HG02852 (cell line): ENCODE data around the gene PSMA2.

Experiments
- ATAC-seq: cut with Tn5 transposase; IDR thresholded peaks from one replicate; pipeline ENCODE4 v1.9.1; 2021; ENCODE audit warnings: mild to moderate bottlenecking, moderate library complexity; ENCODE audit not compliant: unreplicated experiment

The PSMA2 gene

DNA sequence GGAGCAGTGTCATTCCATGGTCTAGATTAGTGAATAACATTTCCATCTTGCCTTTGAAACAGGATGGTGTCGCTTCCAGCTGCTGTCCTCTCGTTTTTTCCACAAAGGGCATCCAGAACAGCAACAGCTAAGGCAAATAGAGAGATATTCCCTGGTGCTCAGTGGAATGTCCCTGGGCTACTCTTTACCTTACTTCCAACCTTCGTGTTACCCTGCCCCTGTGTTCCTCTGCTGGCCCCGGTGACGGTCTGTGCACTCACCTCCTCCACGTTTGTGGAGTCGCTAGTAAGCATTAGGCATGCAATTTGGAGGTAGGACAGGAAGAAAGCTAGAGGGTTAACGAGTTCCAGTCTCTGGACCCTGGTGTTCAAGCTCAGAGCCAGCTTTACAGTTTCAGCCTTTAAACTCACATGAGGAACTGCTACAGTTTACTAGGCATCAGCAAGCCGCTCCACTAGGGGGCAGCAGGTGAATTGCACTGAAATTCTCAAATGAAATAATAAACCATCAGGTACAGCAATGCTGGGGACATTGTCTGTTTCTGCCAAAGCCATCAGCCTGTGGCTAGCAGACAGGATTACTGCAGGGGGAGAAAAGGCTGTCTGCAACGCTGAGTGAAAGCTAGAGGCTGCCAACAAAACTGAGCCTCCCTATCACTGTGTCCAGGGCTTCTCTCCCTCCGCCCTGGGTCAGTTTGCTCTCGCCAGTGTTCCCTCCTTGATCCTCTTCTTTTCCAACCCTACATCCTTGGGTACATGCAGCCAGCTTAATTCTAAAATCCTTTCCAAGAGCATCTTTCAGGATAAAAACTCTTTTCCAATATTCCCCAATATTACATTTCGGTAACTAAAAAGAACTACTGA, 9.2 kb upstream of the PSMA2 start:
- no peak for ATAC-seq

DNA sequence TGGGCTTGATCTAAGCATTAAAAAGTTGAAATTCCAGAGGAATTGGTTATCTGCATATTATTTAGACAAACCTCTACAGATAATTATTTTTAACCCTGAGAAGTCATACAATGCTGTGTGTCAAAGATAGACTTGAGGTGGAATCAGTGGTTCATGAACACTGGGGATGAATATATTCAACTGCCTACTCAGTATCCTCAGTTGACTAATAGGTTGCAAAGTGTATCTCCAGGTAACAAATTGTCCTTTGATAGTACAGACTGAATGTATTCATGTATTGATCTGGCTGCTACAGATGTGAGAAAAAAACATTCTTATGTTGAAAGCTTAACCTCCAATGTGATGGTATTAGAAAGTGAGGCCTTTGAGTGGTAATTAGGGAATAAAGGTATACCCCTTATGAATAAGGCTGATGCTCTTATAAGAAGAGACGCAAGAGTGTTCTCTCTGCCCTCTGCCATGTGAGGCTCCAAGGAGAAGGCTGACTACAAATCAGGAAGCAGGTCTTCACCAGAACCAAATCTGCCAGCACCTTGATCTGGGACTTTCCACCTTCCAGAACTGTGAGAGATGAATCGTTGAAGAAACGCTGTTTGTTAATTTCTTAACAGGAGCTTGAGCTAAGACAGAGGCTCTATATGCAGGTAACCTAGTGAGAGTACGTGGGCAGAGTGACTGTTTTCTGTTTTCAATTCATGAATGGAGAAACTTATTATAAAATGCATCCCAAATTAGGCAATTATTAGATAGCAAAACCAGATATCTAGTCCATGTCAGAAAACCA, 7.7 kb upstream of the PSMA2 start:
- peak; percentile 38 for ATAC-seq

DNA sequence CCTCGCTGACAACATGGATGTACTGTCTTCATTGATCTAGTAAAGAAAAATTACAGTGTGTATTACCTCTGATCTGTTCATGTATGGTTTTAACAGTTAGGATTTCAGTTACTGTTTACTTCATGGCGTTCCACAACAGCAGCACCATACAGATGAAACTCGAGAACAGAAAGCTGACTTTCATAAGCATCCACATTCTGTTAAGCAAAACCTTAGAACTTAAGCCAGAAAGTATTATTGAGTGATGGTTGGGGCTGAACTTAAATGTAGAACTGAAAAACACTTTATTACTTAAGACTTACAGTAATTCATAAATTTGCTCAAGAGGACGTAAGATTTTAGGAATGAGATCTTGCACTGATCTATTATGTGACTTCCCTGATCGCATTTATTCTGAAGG, 3.9 kb upstream of the PSMA2 start:
- no peak for ATAC-seq

DNA sequence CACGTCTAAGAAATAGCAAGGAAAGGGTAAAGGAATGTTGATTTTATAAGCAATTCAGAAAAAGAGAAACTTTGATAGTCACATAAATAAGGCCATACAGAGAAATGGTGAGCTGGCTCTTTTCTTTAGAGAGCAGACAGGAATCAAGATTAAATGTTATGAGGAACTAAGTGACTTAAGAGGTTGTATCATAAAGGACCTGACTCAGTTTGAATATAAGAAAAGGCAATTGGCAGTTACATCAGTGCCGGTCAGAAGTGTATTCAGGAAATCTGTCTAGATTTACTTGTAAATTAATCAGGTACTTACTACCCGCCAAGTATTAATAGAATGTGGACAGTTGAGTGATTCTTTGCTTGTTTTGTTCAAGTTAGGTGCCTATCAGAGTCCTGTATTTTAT, 2.3 kb upstream of the PSMA2 start:
- no peak for ATAC-seq

DNA sequence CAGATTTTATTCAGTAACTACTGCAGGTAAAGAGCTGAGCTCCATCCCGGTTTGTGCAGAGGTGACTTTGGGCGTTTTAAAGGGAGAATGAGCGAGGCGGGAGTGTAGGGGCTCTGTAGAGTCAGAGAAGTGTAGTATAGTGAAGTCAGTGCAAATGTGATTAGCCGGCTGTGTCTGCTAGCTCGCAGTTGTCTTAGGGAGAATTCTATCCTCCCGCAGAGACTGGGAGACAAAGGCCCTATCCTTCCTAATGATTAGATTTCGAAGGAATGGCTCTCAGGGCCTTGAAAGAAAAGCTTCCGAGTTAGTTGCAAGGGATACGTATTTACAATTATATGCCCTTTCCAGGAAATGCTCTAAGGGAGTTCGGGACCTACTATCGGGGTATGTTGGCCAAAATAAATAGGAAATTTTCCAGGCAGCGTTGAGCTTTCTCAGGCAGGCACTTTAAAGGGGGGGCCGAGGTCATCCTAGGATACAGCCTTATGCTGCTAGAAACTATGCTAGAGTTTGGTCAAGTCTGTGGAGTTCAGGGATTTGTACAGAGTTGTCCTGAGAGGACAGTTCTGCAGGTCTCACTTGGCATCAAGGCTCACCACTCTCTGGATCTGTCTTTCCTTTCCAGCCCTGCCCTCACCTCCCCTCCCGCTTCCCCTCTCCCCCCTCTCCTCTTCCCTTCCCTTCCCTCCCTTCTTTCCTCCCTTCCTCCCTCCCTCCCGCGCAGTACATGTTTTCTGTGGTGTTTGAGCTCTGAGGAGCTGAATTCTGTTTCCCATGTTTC, 1.0 kb upstream of the PSMA2 start:
- no peak for ATAC-seq

DNA sequence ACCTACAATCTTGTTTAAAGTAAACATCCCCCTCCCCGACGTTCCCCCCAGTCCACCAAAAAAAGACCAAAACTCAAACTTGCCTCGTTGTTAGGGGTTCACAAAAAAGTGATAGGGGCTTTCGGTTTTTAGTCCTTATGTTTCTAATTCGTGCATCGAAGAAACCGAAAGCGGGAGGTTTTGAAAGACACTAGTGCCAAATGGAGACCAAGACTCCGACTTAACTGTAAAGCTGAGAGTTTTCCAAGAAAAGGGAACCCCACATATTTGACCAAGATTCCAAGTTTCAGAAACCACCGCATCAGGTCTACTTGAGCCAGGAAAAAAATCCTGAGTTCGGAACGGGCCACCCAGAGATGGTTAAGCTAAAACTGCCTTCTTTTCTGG, 534 bp downstream of the PSMA2 start:
- ATAC-seq: no peak

DNA sequence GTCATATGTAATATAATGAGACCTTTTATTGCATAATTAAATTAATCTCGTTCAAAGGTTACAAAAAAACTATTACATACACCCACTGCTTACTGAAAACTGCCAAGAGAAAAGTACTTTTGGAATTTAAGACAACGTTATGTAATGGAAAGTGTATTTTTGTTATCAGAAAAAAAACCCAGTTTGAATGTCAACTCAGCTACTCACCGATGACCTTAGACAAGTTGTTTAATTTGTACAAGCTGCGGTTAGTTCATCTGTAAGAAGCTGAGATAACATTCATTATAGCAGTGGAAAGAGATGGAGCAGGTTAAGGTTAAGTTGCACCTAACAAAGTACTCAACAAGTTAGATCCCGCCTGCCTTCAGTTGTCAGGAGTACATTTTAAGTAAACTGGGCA, 1.1 kb downstream of the PSMA2 start:
- no peak for ATAC-seq

DNA sequence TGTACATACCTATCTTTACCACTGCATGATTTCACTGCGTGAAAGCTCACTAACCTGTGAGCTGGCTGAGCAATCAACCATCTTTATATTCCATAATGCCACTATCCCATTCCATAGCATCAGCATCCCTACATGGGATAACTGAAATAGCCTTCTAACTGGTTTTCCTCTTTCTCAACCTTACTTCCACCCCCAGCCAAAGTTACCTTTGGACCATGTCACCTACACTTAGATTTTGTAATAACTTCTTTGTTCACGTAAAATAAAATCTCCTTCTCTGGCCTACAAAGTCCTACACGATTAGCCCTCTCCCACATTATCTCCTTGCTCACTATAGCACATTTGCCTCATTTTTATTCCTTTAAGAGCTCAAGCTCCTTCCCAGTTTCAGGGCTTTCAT, 2.5 kb downstream of the PSMA2 start:
- no peak for ATAC-seq

DNA sequence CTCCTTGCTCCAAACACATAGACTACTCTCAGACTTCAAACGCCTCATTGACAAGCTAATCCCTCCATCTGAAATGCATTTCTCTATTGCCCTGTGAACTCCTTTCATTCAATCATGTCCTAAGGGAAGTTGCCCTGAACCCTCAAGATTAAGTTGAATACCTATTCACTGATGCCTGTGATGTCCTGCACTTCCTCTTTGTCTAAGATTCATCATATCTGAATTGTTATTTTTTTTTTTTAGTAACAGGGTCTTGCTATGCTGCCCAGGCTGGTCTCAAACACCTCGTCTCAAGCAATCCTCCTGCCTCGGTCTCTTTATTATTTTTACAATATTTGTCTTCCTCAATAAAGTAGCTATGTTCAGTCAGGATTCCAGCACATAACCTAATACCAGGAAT, 3.2 kb downstream of the PSMA2 start:
- ATAC-seq: no peak

DNA sequence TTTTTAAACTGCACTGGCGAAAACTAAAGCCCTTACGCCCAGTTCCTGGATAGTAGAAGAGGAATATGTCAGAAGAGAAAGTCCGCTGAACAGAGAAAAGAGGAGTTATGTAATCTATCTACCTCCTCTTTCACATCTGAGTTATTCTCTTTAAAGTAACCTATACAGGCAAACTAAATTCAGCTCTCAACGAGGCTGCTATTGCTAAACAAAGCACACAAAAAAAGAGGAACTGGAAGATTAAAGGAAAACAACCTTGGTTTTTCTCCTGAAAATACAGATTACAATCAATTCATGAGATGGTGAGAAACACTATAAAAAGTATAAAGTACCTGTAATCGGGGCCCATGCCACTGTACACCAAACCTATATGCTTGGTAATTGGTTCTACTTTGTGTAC, 5.8 kb downstream of the PSMA2 start:
- ATAC-seq: no peak

DNA sequence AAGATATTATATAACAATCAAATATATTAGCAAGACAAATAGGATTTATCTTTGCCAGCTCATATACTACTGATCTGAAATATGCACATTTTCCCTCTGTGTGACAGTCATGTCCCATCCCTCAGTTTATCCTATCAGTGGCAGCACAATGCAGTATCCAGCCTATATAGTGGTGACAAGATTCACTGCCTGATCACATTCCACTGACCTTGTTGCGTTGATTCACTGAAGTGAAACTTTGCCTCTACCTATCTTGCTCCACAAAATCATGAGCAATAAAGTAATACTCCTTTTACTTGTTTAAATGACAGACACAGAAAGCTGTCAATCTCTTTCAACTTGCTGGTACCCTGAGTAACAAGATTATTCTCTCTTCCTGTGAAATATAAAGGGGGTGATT, 6.3 kb downstream of the PSMA2 start:
- ATAC-seq: no peak

DNA sequence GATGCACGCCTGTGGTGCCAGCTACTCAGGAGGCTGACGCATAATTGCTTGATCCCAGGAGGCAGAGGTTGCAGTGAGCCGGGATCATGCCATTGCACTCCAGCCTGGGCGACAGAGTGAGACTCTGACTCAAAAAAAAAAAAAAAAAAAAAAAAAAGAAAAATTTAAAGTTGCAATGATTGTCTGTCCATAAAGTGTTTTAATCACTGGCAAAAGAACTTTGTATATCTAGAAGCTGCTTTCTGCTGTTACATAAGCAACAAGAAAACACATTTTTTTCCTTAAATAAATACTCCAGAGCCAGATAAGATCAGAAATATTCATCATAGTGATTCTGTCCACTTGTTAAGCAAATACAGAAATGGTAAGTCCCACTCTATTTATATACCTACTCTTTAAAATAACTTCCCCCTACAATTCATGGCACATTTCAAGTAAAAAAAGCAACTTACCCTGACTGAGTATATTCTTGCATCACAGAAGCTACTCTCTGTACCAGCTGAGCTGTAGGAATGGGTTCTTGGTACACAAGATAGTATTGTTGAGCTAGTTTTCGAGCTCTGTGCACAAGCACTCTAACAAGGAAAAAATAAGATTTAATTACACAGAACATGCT, 7.6 kb downstream of the PSMA2 start:
- ATAC-seq: peak; percentile 47

DNA sequence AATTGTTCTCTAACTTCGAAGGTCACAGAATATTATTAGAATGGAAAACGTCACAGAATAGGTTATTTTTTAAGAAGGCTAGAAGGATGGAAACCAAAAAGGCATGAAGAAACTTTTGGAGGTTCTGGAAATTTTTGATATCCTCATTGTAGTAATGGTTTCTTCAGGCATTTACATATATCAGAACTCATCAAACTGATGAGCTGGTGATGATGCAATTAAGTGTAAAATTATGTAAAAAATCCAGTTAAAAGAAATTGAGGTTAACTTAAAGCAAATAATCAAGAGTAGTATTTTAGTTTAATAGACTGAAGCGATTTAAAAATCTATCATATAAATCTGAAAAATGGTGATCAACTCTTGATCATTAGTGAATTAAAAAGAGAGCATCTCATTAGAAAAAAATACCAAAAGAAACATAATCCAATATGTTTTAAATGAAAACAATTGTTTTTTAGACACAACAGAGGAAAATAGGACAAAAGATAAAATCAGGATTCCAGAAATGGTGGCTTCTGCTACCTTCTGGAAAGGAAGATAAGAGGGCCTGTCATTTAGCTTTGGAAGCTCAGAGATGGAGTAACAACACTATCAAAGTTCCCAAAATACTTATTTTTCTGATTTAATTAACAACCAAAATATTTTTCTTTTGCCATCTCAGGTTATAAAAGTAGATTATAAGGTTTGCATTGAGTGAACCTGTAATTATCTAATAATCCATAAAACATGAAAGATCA, 9.8 kb downstream of the PSMA2 start:
- no peak for ATAC-seq

DNA sequence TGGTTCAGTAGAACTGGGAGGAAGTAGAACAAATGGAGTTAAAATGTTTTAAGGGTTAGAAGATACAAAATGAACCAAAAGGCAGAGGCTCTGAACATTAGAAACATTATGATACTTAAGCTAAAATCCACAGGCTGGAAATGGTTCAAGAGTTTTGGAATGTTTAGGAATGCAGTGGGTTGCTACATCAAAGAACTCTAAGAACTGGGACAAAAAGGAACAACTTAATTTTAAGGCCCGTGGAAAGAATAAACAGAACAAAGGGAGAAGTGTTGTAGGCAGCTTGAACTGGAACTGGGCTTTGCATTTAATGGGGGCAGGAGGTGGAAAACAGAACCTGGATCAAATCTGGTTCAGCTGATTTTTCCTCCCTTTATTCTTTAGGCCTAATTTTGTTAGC, 16.6 kb downstream of the PSMA2 start:
- ATAC-seq: no peak

DNA sequence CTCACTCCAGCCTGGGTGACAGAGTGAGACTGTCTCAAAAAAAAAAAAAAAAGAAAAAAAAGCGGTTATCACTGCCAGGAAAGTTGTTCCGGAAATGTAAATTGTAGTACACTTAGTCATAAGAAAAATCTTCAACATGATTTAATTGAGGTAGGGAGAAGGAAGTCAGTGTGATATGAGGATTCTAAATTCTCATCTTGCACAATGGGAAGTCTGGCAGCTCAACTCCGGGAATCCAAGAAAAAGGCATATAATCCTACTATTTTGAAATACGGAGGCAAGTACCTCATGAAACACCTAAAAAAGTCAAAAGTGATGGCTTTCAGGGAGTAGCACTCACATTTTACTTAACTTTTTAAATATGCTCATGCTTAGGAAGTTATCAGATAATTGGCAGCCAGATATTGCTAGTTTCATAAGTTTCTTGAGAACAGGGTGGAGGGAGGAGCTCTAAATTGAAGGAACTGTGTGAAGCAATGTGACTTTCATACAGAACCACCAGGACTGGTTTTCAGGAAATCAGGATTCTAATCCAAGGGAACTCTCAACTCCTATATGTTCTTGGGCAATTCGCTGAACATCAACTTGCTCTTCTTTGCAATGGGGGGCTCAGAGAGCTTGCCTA, 17.4 kb downstream of the PSMA2 start:
- ATAC-seq: no peak

DNA sequence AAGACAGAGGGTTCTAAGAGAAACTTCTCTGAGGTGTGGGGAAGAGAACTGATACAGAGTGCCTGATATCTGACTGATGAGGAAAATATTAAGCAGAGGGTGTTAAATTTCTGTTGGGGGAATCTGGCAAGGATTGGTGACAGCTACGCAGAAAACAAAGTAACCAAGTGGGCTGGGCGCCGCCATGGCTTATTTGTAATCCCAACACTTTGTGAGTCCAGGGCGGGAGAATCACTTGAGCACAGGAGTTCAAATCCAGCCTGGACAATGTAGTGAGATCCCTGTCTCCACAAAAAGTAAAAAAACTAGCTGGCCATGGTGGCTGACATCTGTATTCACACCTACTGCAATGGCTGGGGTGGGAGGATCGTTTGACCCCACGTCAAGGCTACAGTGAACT, 18.0 kb downstream of the PSMA2 start:
- ATAC-seq: no peak

DNA sequence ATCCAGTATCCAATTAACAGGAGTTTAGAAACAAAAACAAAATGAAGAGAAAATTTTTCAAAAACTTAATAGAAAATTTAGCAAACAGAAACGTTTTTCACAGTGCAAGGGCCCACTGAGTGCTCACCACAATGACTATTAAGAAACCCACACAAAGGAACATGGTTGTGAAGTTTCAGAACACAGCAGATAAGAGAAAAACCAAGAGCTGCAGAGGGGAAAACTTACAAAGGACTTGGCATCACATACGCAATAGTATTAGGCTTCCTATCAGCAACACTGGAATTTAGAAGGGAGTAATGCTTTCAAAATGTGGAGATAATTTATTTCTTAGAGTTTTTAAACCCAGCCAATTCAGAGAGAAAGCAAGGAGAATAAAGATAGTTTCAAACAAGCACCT, 18.4 kb downstream of the PSMA2 start:
- no peak for ATAC-seq

DNA sequence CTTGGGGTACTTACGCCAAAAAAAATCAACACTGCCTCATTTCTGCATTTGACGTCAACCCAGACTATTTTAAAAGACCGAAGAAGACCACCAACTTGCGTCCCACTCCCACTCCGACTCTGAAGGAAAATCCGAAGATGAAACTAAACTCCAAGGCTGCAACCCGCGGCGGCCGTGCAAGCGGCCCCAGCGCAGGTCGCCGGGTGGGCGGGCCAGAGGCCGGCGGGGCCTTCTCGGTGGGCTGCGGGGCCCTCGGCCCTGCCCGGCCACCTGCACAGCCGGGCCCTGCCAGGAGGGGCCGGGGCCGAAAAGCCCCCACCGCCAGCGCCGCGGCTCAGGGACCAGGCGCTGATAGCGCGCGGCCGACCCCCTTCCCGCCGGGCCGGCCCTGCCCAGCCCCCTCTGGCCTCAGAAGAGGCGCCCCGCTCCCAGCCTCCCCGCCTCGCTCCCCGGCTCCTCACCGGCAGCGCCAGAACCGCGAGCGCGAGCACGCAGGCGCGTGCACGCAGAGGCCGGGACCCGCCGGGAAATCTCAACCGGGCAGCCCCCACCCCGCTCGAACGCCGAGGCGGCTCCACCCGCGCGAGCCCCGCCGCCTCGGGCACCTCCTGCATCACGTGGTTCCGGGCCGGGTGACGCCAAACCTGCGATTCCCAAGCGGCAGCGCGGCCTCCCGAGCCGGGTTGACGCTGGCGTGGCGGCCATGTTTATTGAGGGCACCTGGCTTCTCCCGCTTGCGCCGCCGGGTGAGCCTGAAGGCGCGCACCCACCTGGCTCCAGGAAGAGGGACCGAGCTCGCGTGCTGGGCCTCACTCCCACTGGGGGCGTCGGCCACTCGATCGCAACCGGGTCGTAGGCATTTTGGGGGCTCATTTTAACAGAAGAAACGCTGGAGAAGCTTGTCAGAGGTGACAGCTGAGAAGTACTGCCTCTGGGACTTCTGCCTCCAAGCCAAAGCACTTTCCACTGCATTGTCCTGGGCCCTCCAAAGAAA, 20.2 kb downstream of the PSMA2 start, which contains the start of gene C7orf25:
Gene C7orf25, minus strand, starts transcription at position 617 of the 994 bp plus-strand sequence. CDS start 1,170 bp downstream, outside the sequence.
- peak; percentile 89 for ATAC-seq

DNA sequence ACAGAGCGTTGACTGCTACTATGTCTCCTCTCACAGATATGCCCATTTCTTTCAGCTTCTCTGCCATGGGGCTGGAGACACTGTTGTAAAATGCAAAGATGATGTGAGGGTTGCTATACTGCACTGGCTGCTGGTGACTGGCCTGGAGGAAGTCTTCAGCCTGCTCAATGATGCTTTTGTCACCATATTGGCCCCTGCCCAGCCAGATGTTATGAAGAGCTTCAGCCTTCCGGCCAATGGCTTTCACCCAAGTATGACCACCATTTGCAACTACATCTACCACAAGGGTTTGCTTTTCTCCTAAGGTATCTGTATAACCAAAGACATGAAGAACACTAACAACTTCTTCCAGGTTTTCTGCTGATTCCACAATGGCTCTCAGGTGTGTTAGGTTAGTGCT, 21.7 kb downstream of the PSMA2 start:
- no peak for ATAC-seq
